NCI-H526 (cell line): ENCODE data around the gene PREX1.

Source experiments
- DNase-seq, 2 experiments: peaks; one replicate each; lab custom pipeline; 2025; lab: John Stamatoyannopoulos, UW

Gene PREX1

DNA sequence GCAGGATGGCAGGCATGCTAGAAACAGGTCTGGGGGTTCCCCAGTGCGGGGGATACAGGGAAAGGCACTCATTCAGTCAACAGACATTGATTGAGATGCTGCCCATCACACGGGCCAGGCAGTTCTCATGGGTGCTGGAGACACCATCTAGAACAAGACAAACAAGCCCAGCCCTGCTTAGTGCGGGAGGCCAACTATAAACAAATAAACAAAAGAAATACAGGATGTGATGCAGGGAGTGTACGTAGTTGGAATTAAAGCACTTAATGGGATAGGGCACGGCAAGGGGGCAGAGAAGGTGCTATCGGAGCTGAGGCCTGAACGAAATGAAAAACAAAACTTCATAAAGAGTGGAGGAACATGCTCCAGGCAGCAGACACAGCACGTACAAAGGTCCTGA, 169.3 kb downstream of the PREX1 start:
- DNase-seq, result no peak

DNA sequence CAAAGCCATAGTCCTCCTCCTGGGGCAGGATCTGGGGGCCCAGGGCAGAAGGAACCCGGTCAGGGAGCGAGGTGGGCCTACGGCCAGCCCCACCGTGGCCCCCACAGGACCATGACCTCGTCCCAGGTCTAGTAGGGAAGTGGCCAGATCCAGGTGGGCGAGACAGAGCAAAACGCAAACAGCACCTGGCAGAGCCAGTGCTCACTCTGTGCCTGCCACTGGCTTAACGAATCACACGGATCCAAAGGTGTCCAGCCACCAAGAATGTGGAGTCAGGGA, 169.7 kb downstream of the PREX1 start:
- DNase-seq, result no peak

DNA sequence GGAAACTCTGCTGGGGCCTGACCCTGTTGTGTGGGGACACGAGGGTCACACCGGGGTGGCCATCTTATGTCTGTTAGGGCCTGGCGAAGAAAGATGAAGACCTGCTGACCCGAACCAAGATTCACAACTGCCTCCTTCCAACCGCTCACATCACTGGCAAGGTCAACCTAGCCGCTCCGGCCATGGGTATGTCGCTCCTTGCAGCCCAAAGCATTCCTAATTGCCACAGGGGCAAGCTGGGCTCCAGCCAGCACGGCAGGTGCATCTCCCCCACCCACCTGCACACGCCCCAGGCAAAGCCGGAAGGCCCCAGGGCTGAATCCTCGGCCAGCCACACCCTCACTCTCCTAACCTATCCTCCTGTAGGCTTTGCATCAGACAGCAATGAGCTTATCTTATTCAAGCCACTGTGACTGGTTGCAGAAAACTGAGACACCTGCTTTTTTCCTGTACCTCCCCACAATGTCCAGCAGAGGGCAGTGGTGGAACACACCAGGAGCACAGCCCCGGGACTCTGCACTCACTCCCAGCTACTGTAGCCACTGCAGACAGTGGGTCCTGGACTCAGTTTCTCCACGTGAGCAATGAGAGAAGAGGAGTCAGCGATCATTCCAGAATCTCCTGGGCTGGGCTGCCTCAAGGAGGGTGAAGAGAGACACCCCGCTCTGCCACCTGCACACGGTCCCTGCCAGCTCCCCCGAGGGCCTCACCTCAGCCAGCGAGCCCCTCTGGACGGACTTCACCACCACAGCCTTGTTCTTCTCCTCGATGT, 170.2 kb downstream of the PREX1 start:
- DNase-seq, result peak; percentile 60 to 91

DNA sequence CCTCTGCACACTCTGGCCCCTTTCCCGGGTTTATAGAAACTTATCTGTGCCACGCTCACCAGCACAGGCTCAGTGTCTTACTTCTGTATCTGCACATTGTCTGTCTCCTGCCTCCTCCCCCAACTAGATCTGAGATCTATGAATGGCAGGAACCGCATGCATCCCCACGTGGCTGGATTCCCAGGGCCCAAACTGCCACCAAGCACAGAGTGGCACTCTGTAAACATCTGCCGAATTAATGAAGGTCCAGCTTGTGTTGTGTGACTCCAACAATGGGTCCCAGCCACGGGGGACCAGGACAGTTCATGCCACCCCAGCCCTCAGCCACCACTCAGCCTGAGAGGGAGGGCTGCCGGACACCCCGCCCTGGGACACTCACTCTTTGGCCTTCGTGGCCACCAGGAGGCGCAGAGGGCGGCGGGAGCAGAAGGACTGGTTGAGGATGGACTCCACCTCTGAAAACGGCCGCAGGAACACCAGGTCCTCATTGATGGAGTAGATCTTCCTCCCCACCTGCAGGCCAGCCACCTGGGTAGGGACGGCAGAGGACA, 171.1 kb downstream of the PREX1 start:
- DNase-seq, result peak in 1 of 2 experiments; percentile 38

DNA sequence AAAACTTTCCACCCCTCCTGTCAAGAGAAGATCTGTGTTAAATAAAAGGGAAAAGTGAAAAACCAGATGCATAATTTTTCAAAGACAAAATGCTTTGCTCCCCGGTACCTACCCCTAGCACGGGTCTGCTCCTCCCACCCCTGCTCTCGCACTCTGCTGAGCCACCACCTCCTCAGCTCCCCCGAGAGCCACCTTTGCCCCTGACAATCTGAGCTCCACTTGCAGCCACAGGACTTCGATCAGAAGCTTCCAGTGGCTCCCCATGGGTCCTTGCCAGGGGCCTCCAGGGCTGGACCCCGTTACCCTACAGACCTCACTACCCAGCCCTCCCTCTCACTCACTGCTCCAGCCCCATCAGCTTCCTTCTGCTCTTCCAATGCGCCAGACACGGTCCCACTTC, 171.7 kb downstream of the PREX1 start:
- no peak for DNase-seq

DNA sequence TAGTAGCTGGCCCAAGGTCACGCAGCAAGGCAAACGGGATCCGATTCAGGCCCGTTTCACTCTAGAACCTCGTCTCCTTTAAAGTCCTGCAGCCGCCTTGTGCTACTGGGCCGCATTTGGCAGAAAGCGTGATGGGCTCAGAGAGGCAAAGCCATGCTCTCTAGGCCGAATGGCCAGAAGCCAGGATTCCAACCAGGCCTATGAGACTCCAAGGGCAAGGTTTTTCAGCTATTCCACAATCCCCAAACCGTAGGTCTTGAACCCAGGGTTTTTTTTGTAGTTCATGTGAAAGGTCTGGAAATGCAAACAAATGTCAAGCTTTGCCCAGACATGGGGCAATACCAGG, 174.1 kb downstream of the PREX1 start:
- DNase-seq, result no peak

DNA sequence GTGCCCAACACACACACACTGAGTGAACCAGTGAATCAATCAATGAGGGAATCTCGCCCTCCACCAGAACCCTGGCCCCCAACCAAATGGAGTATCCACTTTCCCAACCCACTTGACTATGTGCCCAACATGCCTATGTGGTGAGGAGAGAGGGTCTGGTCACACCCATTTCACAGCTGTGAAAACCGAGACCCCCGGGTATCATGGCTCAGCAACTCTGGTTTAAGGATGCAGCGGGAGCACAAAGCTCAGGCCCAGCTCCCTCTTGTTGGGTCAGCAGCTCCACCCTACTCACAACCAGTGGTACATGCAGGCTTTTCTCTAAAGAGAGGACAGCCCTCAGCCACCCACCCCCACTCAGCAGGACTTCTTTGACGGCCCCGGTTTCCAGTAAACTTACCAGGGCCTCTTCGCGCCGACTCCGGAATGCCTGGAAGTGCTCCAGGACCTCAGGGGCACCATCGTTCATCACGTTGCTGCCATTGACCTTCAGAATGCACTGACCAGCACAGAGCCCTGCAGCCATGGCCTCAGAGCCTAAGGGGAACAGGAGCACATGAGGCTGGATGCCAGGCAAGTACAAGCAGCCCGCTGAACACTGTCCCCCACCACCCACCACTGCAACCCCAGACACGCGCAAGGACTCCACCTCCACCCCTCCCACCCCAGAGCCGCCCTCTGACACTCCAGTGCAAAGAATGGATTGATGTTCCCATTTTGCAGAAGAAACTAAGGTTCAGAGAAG, 174.7 kb downstream of the PREX1 start:
- no peak for DNase-seq

DNA sequence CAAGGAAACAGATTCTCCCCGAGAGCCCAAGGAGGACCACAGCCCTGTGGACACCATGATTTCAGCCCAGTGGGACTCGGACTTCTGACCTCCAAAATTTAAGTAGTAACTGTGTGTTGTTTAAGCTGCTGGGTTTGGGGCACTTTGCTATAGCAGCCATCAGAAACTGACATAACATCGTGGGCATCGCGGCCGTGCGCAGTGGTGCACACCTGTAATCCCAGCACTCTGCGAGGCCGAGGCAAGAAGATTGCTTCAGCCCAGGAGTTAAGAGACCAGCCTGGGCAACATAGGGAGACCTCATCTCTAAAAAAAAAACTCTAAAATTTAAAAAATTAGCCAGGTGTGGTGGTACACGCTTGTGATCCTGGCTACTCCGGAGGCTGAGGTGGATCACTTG, 175.8 kb downstream of the PREX1 start:
- DNase-seq, result no peak

DNA sequence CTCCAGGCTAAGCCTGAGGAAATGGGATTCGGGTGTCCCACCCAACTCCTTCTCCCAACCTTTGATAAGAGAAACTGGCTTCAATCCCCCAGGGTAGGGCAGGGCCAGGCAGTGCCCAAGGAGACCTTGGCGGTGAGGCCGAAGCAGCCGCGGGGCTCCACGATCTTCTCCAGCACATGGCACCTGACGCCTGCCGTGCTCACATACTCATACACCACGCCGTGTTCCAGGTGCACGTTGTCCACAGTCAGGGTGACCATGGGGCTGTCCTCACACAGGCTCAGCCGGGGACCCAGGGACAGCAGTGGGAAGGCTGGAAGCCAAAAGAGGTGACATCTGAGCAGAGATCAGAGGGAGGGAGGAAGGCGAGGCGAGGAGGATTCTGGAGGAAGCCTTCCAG, 176.5 kb downstream of the PREX1 start:
- no peak for DNase-seq

DNA sequence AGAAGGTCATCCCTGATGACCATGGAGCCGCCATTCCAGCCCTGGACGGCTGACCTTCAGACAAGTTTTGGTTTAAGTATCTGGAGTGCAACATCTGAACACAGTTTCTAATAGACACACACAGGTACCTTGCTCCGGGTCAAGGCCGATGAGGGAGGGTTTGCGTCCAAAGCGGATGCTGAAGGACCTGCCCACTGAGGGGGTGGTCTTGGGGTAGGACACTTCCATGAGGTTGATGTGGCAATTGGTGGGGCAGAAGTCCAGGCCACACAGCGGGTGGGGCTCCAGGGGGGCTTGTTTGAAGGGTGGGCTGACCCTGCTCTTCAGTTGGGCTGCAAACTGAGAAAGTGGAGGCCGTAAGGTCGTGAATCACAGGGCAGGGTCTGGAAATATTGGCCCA, 177.9 kb downstream of the PREX1 start:
- no peak for DNase-seq

DNA sequence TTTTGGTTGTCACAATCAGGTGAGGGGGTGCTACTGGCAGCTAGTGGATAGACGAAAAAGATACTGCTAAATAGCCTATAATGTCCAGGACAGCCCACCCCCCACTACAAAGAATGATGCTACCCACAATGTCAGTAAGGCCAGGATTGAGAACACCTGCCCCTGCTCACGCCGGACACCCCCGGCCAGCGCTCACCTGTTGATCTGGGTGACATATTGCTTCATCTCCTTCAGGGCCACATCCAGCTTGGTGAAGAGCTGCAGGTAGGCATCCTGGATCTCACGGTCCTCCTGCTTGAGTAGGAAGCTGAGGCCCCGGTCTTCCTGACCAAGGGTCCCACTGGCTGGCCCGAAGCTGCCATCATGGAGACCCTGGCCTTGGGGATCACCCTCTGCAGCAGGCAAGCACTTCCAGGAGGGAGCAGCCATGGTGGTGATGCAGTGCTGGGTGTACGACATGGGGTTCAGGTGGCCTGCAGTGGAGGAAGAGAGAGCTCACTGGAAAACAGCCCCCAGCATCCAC, 178.6 kb downstream of the PREX1 start:
- DNase-seq, result no peak

DNA sequence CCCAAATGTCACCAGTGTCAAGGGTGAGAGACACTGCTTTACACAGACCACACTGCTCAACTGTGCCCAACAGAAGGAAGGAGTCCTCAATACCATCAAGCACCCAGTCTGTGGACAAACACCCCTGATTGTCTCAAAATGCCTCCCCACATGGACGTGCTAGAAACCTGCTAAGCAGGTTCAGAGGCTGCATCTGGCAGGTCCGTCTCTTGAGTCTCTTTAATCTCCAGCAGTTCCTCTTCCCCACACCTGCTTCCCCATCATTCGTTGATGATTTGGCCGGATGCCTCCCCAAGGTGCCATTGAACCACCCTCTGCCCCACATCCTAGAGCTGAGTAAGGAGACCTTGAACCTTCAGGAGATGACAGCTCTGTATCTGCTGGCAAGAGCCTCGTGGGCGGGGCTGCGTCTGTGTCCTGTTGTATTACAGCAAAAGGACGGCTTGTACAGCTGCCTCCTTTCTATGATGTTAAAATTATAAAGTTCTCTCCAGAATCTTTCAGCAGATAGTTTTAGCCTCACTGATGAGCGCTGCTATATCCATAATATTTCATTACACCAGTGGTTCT, 179.2 kb downstream of the PREX1 start:
- DNase-seq, result peak in 1 of 2 experiments; percentile 50

DNA sequence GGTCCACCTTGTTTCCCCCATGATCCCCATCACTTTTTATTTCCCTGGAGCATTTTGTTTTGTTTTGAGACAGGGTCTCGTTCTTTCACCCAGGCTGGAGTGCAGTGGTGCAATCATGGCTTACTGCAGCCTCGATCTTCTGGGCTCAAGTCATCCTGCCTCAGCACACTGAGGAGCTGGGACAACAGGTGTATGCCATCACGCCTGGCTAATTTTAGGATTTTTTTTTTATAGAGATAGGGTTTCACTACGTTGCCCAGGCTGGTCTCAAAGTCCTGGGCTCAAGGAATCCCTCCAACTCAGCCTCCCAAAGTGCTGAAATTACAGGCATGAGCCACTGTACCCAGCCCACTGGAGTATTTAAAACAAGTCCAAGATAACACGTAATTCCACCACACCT, 179.9 kb downstream of the PREX1 start:
- DNase-seq, result no peak

DNA sequence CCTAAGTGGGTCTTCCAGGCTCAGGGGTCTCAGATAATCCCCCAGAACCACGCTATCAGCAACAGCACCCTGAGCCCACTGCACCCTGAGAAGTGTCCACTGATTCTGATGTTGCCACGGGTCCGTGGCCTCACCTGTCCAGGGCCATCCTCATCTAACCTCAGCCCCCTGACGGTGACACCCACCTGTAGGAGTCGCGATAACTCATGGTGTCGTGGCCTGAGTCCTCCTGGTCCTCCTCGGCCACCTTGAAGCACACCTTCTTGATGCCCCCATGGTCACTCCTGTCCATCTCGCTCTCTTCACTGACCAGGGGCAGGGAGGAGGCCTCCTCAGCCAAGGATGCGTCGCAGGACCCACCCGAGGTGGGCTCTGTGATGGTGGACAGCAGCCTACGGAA, 182.1 kb downstream of the PREX1 start:
- DNase-seq, result no peak

DNA sequence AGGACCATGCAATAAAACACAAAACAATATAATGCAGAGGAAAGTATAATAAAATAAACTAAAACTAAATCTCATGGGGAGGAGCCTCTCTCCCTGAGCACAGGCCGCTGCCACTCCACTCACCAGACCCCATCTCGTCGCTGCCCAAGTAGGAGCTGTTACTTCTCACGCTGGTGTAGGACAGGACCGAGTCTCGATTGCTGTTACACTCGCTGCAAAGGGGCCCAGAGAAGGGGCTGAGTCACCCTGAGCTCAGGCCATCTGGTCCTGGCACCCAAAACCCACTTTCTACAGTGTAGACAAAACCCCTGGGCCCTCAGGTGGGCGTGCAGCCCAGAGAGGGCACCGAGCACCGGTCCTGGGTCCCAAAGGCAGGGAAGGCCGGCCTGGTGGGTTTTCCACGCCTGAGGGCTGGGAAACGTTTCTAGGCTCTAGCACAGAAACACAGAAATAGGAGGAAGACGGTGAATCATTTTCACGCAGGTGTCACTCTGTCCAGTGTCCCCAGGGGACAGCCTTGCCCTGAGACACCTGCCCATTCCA, 183.4 kb downstream of the PREX1 start:
- DNase-seq, result no peak

DNA sequence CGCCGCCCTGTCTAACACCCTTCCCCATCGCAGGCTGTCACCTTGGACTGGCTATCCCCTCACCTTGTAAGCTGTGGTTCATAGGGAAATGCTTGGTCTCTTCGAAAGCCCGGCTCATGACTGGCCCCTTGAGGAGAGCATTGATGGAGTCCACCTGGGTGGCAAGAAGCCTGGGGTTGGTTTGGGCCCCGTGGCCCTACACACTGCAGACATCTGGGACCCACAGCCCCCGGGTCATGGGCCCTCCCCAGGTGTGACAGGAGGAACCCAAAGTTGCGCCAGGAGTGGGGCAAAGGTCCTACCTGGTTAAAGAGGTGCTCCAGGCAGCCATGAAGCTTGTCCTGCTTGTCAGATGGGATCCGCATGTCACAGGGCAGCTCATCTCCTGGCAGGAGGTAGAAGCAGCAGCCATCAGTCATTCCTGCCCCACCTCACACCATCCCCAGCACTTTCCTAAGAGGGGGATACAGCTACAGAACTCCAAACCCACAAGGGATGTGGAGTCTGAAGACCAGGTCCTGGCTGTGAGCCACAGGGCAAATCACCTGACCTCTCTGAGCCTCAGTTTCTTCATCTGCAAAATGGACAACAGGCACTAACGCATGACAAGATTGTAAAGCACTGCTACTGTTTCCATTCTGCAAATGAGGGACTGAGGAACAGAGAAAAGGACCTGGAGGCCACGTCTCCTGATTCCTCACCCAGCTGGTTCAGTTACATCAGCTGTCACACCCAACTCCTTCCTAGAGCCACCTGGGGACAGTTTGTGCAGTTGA, 185.5 kb downstream of the PREX1 start:
- no peak for DNase-seq

DNA sequence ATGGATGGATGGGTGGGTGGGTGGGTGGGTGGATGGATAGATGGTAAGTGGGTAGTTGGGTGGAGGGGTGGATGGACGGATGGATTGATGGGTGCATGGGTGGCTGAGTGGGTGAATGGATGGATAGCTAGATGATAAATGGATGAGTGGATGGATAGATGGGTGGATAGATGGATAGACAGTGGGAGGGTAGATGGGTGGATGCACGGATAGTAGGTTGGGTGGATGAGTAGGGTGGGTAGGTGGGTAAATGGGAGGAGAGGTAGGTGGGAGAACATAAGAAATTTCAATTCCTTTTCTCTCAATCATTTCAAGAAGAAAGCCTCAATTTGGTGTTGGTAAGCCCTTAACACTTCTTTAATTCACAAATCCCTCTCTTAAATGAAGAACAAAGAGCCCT, 186.9 kb downstream of the PREX1 start:
- no peak for DNase-seq

DNA sequence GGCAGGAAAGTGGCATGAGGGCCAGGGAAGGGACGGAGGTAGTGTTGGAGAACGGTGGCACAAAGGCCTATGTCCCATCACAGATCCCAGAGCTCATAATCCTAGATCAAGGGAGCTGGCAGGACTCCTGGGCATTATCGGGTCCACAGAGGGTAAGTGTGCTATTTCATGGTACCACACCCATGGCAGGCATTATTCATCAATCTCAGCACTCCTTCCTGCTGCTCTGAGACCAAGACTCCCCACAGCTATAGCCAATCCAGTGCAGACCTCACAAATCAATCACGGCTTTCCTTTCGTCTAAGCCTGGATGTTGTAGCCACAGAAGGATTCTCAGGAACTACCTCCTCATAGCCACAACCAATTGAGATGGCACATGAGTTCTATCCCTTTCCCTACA, 187.9 kb downstream of the PREX1 start:
- no peak for DNase-seq

DNA sequence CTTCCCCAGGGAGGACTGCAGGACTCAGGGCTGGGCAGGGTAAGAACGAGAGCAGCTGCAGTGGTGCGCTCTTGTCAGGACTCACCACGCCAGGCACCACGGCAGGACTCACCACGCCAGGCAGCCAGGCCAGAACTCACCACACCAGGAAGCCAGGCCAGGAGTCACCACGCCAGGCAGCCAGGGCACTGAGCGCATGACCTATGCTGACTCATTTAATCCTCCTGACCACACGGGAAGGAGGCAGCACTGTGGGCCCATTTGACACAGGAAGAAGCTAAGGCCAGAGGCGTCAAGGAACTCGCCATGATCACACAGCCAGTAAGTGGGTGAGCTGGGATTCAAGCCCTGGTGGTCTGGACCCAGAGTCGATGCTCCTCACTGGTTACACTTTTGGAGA, 189.3 kb downstream of the PREX1 start:
- DNase-seq, result no peak

DNA sequence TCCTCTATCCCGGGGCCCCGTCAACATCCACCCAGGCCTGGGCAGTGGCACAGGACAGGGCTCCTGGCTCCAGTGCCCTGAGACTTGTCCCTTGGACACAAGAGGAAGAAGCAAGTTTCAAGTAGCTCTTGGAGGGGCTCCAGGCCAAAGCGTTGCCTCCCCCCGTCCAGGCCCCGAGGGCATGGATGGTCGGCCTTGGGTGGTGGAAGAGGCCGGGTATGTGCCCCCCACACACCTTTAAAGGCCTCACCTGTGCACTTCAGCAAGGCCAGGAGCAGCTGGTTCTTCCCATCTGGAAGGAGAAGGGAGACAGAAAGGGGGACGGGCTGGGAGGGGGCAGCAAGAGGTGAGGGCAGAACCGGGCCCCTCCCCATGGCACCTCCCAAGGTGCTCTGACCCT, 190.3 kb downstream of the PREX1 start:
- no peak for DNase-seq

DNA sequence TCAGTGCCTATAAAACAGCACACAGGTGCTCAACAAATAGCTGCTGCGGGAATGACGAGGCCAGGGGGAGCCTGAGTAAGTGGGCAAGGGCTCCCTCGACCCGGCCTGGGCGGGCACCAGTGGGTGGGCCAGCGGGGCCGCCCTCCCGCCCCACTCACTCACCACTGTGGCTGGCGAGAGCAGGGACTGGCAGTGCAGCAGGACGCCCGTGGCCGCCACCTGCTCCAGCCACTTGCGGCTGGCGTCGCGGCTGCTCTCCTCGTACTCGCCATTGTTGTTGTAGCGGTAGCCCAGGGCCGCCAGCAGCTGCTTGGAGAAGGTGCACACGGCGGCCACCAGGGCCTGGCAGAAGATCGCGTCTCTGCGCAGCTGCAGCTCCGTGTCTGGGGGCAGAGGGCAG, 191.5 kb downstream of the PREX1 start:
- DNase-seq, result no peak

DNA sequence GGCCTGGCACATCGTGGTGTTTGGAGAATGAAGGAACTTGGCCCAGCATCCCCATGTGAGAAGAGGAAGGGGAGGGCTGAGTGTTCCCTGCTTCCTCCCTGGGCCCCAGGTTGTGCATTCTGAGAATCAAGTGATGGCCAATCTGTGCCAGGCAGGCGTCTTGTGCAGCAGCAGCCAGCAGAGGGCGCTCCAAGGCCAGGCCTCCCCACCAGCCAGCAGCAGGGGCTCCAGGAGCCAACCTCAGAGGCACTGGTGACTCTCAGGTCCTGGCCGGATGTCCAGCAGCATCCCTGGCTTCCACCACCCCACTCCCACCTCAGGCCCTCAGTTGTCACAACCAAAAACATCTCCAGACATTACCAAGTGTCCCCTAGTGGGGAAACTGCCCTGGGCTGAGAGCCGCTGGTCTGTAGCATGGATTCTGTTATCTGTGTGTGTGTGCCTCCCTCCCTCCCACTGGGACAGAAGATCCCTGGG, 192.0 kb downstream of the PREX1 start:
- peak in 1 of 2 experiments; percentile 72 for DNase-seq
